ENCODE measurements around the gene CRIP2.

Gene CRIP2

DNA sequence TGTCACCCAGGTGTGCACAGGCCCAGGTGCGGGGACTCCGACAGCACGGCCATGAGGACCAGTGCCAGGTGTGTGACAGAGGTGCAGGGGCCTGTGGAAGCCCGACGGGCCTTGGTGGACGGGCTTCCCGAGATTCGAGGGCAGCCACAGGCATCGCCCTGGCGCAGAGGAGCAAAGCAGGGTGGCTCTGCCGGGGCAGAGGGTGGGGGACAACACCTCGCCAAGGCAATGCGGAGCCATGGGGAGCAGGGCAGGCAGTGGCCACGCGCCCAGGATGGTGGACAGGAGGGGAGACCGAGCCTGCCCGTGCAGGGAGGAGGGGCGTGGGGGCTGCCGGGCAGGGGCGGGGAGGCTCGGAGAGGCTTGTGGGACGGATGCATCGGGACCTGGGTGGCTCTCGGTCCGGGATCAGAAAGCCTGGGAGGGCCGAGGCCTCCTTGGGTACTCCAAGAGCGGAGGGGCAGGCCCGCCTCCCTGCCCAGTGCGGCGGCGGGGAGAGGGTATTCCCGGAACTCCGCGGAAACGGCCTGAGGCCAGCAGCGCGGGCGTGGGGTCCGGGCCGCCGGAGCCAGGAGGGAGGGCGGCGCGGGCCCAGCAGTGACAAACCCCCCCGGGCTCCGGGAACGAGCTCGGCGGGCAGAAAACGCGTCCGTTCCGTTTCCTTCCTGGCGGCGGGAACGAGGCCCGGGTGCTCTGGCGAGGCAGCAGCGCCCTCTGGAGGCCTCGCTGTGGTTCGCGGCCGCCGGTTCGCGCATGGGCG is 53.4 kb downstream of the CRIP2 start:
- peak; percentile 90 for DNase-seq (ENCODE audit: low spot score)

DNA sequence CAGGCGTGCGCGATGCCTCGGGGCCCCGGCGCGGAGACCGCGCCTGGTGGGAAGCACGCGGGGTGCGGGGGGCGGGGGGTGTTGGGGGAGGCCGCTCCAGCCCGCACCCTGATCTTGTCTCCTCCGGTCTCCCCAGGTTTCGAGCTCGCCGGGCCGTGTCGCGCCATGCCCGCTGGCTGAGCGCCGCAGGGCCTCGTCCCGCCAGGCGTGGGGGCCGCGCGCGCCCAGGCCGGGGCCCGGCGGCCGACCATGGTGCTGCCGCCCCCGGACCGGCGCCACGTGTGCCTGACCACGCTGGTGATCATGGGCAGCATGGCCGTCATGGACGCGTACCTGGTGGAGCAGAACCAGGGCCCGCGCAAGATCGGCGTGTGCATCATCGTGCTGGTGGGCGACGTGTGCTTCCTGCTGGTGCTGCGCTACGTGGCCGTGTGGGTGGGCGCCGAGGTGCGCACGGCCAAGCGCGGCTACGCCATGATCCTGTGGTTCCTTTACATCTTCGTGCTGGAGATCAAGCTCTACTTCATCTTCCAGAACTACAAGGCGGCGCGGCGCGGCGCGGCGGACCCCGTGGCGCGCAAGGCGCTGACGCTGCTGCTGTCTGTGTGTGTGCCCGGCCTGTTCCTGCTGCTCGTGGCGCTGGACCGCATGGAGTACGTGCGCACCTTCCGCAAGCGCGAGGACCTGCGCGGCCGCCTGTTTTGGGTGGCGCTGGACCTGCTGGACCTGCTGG is 54.1 kb downstream of the CRIP2 start:
- no peak for DNase-seq (ENCODE audit: low spot score)

DNA sequence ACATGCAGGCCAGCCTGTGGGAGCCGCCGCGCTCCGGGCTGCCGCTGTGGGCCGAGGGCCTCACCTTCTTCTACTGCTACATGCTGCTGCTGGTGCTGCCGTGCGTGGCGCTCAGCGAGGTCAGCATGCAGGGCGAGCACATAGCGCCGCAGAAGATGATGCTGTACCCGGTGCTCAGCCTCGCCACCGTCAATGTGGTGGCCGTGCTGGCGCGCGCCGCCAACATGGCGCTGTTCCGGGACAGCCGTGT is 54.6 kb downstream of the CRIP2 start:
- DNase-seq (ENCODE audit: low spot score): no peak
